CD4-positive, CD25-positive, alpha-beta regulatory T cell (primary cell): ENCODE measurements around the gene DGKB. TPM values are rescaled to one million over a fixed set of nuclear protein-coding genes. Genes with fewer than 3 reads are reported as not detected.

Experiments used
- ATAC-seq, 2 donors: fragments of 150-1000 bp; cut with Tn5 transposase; one replicate each; pipeline ENCODE4 v1.10.0; 2021; ENCODE audit warnings: low read depth in 2 of 2, moderate number of reproducible peaks in 2 of 2, moderate library complexity in 1 of 2
- DNase-seq, 3 donors: peaks; one replicate each; pipeline versions ENCODE4 v3.0.0 to v3.0.0-alpha.2; 2012 to 2022; ENCODE audit warnings: mixed read lengths in 1 of 3
- H3K27ac ChIP-seq: one replicate; pipeline ENCODE4 v1.7.0; 2013; ENCODE audit warnings: mild to moderate bottlenecking, low read length; ENCODE audit not compliant: insufficient read depth, poor library complexity, severe bottlenecking
- H3K27me3 ChIP-seq: one replicate; pipeline ENCODE4 v1.7.0; 2013; ENCODE audit warnings: low read length; ENCODE audit not compliant: control insufficient read depth, insufficient read depth
- H3K36me3 ChIP-seq: one replicate; pipeline ENCODE4 v1.7.0; 2013; ENCODE audit warnings: mild to moderate bottlenecking, low read length, moderate library complexity; ENCODE audit not compliant: control insufficient read depth, insufficient read depth
- H3K4me1 ChIP-seq: 2 replicates; pipeline ENCODE4 v1.7.0; 2013; ENCODE audit warnings: mild to moderate bottlenecking, low read length; ENCODE audit not compliant: insufficient read depth, control insufficient read depth, poor library complexity, severe bottlenecking
- H3K4me3 ChIP-seq: one replicate; pipeline ENCODE4 v1.7.0; 2013; ENCODE audit warnings: low read depth, mild to moderate bottlenecking, low read length, moderate library complexity
- H3K9me3 ChIP-seq, 2 experiments: 1 replicate in 1 of 2; 2 replicates in 1 of 2; pipeline ENCODE4 v1.7.0; 2013; ENCODE audit warnings: low read length in 2 of 2, mild to moderate bottlenecking in 1 of 2, moderate library complexity in 1 of 2; ENCODE audit not compliant: control insufficient read depth in 2 of 2
- H3K27ac Mint-ChIP-seq, 3 donors: one replicate each; pipeline ENCODE4 v1.8.0; 2020 to 2022; ENCODE audit warnings: mild to moderate bottlenecking in 3 of 3, mixed read lengths in 3 of 3, moderate library complexity in 2 of 3
- H3K27me3 Mint-ChIP-seq: one replicate; pipeline ENCODE4 v1.8.0; 2022; ENCODE audit warnings: mild to moderate bottlenecking, mixed read lengths
- H3K36me3 Mint-ChIP-seq: one replicate; pipeline ENCODE4 v1.8.0; 2020; ENCODE audit warnings: mixed read lengths
- H3K4me1 Mint-ChIP-seq, 4 donors: one replicate each; pipeline ENCODE4 v1.8.0; 2020 to 2022; ENCODE audit warnings: mixed read lengths in 4 of 4, mild to moderate bottlenecking in 1 of 4
- H3K4me3 Mint-ChIP-seq, 4 donors: one replicate each; pipeline ENCODE4 v1.8.0; 2020 to 2022; ENCODE audit warnings: mild to moderate bottlenecking in 4 of 4, mixed read lengths in 4 of 4, moderate library complexity in 3 of 4
- H3K9me3 Mint-ChIP-seq, 7 donors: one replicate each; pipeline ENCODE4 v1.8.0; 2020 to 2022; ENCODE audit warnings: mixed read lengths in 7 of 7, mild to moderate bottlenecking in 3 of 7, moderate library complexity in 2 of 7
- polyA plus RNA-seq, 4 donors: library from polyadenylated mRNA; unstranded; fragments of 300-500 nt; fragmentation: Illumina TruSeq; gene quantifications; one replicate each; pipeline ENCODE4 v1.2.3, GENCODE V29; 2021
- total RNA-seq: library from RNA; stranded (reverse); gene quantifications from one replicate; pipeline ENCODE4 v1.2.3, GENCODE V29; 2022

Gene DGKB
- total and polyA plus RNA-seq, 5 donors from 2014 or later, result not detected

DNA sequence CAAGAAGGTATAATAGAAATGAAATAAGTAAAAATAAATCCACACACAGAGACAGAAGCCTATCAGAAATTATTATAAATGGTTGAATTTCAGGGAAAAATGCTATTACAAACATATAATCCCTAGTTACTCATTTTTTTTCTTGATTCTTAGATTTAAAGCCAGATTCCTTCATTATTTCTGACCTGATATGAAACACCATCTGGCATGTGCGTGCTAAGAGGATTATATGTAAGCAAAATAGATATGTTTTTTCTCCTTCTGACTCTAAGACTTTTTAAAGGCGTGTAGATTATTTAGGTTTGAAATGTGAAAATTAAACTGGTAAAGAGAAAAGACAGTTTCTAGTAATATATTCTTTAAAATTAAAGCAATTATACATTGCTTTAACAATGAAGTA lies 676.4 kb downstream of the DGKB start:
- no peak for ATAC-seq

DNA sequence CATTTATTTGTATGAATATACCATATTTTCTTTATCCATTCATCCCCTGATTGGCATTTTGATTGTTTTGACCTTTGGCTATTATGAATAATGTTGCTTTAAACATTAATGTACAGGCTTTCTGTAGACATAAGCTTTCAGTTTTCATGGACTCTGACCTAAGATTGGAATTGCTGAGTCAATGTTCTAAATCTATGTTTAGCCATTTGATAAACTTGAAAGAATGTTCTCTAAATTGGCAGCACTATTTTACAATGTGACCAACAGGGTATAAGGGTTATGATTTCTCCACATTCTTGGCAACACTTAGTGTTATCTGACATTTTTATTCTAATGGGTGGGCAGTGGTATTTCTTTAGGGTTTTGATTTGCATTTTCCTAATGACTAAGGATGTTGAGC lies 683.4 kb downstream of the DGKB start:
- Mint-ChIP-seq H3K9me3 (peaks cover 0 to 2% (median 2%) of the 10 kb centered on the region in 7 donors), H3K4me3 (no peak overlapping the region), H3K27me3 (no peaks in the 10 kb centered on the region), H3K36me3 (no peaks in the 10 kb centered on the region), H3K27ac (no peak overlapping the region), H3K4me1 (no peaks in the 10 kb centered on the region)
- no peak overlapping the region for H3K27ac ChIP-seq
- H3K4me3 ChIP-seq, result no peak overlapping the region
- no peaks in the 10 kb centered on the region for H3K36me3 ChIP-seq
- no peak for ATAC-seq
- H3K9me3 ChIP-seq, result no peaks in the 10 kb centered on the region
- DNase-seq, result no peak
- H3K27me3 ChIP-seq, result no peaks in the 10 kb centered on the region
- H3K4me1 ChIP-seq, result no peaks in the 10 kb centered on the region

More for the DNA sequence above, 676.4 kb downstream of the DGKB start:
- H3K27me3 ChIP-seq, result no peaks in the 10 kb centered on the region
- Mint-ChIP-seq H3K4me3 (no peak overlapping the region), H3K4me1 (no peaks in the 10 kb centered on the region), H3K27ac (no peak overlapping the region), H3K36me3 (no peaks in the 10 kb centered on the region), H3K27me3 (no peaks in the 10 kb centered on the region), H3K9me3 (peaks cover 0 to 10% (median 3%) of the 10 kb centered on the region in 7 donors)
- no peak overlapping the region for H3K4me3 ChIP-seq
- no peaks in the 10 kb centered on the region for H3K36me3 ChIP-seq
- H3K27ac ChIP-seq, result no peak overlapping the region
- no peaks in the 10 kb centered on the region for H3K4me1 ChIP-seq
- no peaks in the 10 kb centered on the region for H3K9me3 ChIP-seq
- no peak for DNase-seq

DNA sequence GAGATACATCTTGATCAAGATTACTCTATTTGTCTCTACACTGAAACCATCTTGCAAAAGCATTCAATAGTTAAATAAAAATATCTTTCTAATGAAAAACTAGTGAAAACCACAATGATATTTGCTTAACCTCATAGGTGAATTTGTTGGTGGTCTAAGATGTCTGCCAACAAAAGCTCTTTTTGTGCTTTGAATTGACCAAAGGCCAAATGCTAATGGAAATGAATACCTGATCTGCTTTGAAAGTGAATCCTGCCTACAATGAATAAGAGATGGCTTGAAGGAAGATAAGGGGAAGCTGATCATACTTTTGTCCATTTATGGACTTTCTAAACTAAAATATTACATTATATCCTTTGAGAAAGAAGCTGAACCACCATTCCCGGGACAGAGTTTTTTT lies 684.2 kb downstream of the DGKB start:
- no peaks in the 10 kb centered on the region for H3K4me1 Mint-ChIP-seq
- no peaks in the 10 kb centered on the region for H3K36me3 ChIP-seq
- no peaks in the 10 kb centered on the region for H3K4me1 ChIP-seq
- no peaks in the 10 kb centered on the region for H3K9me3 ChIP-seq
- H3K4me3 ChIP-seq, result no peak overlapping the region
- ATAC-seq (no peak), DNase-seq (no peak)
- no peaks in the 10 kb centered on the region for H3K36me3 Mint-ChIP-seq
- H3K9me3 Mint-ChIP-seq, result peaks cover 0 to 4% (median 2%) of the 10 kb centered on the region in 7 donors
- no peak overlapping the region for H3K27ac Mint-ChIP-seq
- H3K4me3 Mint-ChIP-seq, result no peak overlapping the region
- no peaks in the 10 kb centered on the region for H3K27me3 ChIP-seq
- no peak overlapping the region for H3K27ac ChIP-seq
- no peaks in the 10 kb centered on the region for H3K27me3 Mint-ChIP-seq

DNA sequence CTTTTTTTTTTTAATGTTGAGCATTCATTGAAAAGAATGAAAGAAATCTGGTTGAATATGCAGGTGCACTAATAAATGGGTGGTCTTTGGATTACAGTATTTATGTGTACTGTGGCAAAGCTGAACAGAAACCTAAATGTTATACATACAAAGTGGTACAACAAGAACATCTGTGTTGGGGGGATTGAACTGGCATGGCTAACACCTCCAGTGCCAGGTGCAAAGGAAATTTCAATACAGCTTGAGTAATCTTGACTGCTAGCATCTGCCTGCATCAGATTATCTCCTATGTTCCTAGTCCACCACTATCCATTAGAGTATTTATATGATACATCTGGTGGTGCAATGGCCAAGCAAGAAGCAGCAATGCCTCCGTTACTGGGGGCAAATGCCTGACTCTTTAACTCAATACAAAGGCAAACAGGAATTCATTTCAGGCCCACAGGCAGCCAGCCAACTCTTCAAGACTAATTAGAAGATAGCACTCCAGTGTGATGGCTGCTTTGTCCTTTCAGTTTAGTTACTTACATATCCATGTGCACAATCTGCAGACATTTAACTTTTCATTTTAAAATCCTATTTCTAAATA lies 692.6 kb downstream of the DGKB start:
- Mint-ChIP-seq H3K4me1 (no peaks in the 10 kb centered on the region), H3K4me3 (no peak overlapping the region), H3K9me3 (peaks cover 0 to 12% (median 2%) of the 10 kb centered on the region in 7 donors), H3K27ac (no peak overlapping the region), H3K27me3 (no peaks in the 10 kb centered on the region), H3K36me3 (no peaks in the 10 kb centered on the region)
- H3K27ac ChIP-seq, result no peak overlapping the region
- no peaks in the 10 kb centered on the region for H3K27me3 ChIP-seq
- H3K9me3 ChIP-seq, result no peaks in the 10 kb centered on the region
- ATAC-seq (no peak), DNase-seq (no peak)
- no peaks in the 10 kb centered on the region for H3K36me3 ChIP-seq
- H3K4me1 ChIP-seq, result no peaks in the 10 kb centered on the region
- no peak overlapping the region for H3K4me3 ChIP-seq

- ATAC-seq (no peak), DNase-seq (no peak)
- no peaks in the 10 kb centered on the region for H3K36me3 Mint-ChIP-seq
- no peak overlapping the region for H3K27ac Mint-ChIP-seq
- no peak overlapping the region for H3K4me3 ChIP-seq
- peaks cover 0 to 11% (median 2%) of the 10 kb centered on the region in 7 donors for H3K9me3 Mint-ChIP-seq
- H3K36me3 ChIP-seq, result no peaks in the 10 kb centered on the region
- no peaks in the 10 kb centered on the region for H3K9me3 ChIP-seq
- H3K4me1 Mint-ChIP-seq, result no peaks in the 10 kb centered on the region
- H3K27ac ChIP-seq, result no peak overlapping the region
- H3K27me3 ChIP-seq, result no peaks in the 10 kb centered on the region
- H3K4me1 ChIP-seq, result no peaks in the 10 kb centered on the region
- no peaks in the 10 kb centered on the region for H3K27me3 Mint-ChIP-seq
- H3K4me3 Mint-ChIP-seq, result no peak overlapping the region
Observed at GRCh38 chr7:14207711-14208110, 694.8 kb downstream of the DGKB start.

DNA sequence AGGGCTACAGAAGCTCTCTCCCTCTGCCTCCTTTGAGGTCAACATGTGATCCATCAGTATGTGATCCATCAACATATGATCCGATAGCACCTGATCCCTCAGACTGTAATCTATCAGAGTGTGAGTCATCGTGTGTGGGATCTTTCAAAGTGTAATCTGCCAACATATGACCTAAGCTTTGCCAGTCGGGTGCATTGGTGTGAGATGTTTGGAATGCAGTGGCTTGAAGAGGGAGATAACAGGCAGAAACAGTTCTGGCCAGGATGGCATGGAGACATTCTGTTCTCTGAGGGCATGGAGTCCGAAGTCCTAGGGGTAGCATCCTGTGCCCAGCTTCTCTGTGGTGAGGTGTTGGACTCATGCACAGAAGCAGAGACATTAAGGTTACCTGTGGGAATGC lies 695.4 kb downstream of the DGKB start:
- Mint-ChIP-seq H3K27me3 (no peaks in the 10 kb centered on the region), H3K4me3 (no peak overlapping the region), H3K36me3 (no peaks in the 10 kb centered on the region), H3K9me3 (peaks cover 0 to 8% (median 2%) of the 10 kb centered on the region in 7 donors), H3K4me1 (no peaks in the 10 kb centered on the region), H3K27ac (no peak overlapping the region)
- Histone ChIP-seq H3K9me3 (no peaks in the 10 kb centered on the region), H3K36me3 (no peaks in the 10 kb centered on the region), H3K4me3 (no peak overlapping the region), H3K27me3 (no peaks in the 10 kb centered on the region), H3K4me1 (no peaks in the 10 kb centered on the region), H3K27ac (no peak overlapping the region)
- ATAC-seq, result no peak
- DNase-seq, result no peak

- Mint-ChIP-seq H3K9me3 (peaks cover 0 to 7% (median 2%) of the 10 kb centered on the region in 7 donors), H3K27me3 (no peaks in the 10 kb centered on the region), H3K27ac (no peak overlapping the region), H3K4me1 (no peaks in the 10 kb centered on the region), H3K4me3 (no peak overlapping the region), H3K36me3 (no peaks in the 10 kb centered on the region)
- no peaks in the 10 kb centered on the region for H3K27me3 ChIP-seq
- no peaks in the 10 kb centered on the region for H3K4me1 ChIP-seq
- no peak overlapping the region for H3K27ac ChIP-seq
- H3K36me3 ChIP-seq, result no peaks in the 10 kb centered on the region
- H3K9me3 ChIP-seq, result no peaks in the 10 kb centered on the region
- no peak overlapping the region for H3K4me3 ChIP-seq
- ATAC-seq (no peak), DNase-seq (no peak)
Observed at GRCh38 chr7:14206121-14206520, 696.4 kb downstream of the DGKB start.

DNA sequence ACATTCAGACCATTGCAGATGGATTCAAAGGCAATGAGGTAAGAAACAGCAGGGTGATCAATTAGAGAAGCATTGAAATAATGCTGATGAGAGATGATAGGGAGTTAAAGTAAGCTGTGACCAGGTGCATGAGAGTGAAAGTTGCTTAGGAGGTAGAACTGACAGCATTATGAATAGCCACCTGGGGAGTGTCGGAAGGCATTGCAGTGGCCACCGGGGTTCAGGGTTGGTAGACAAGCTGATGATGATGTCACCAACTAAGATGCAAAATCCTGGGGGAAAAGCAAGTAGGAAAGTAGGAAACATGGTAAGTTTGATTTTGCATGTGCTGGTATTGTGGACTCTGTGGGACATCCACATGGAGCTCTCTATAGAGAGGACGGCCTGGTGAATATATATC lies 701.2 kb downstream of the DGKB start:
- Histone ChIP-seq H3K4me1 (no peaks in the 10 kb centered on the region), H3K27ac (no peak overlapping the region), H3K4me3 (no peak overlapping the region), H3K9me3 (no peaks in the 10 kb centered on the region), H3K27me3 (no peaks in the 10 kb centered on the region), H3K36me3 (no peaks in the 10 kb centered on the region)
- DNase-seq (no peak), ATAC-seq (no peak)
- Mint-ChIP-seq H3K4me3 (no peak overlapping the region), H3K4me1 (no peaks in the 10 kb centered on the region), H3K27ac (no peak overlapping the region), H3K36me3 (no peaks in the 10 kb centered on the region), H3K9me3 (peaks cover 0 to 4% (median 0%) of the 10 kb centered on the region in 7 donors), H3K27me3 (no peaks in the 10 kb centered on the region)
